ENCODE measurements around the gene ZNF140. TPM values are rescaled to one million over a fixed set of nuclear protein-coding genes. Genes with fewer than 3 reads are reported as not detected.

Gene ZNF140
- 12.3 and 14.7 TPM in 2 replicates for total RNA-seq (2014; rRNA removed; shearing (Covaris generic))

DNA sequence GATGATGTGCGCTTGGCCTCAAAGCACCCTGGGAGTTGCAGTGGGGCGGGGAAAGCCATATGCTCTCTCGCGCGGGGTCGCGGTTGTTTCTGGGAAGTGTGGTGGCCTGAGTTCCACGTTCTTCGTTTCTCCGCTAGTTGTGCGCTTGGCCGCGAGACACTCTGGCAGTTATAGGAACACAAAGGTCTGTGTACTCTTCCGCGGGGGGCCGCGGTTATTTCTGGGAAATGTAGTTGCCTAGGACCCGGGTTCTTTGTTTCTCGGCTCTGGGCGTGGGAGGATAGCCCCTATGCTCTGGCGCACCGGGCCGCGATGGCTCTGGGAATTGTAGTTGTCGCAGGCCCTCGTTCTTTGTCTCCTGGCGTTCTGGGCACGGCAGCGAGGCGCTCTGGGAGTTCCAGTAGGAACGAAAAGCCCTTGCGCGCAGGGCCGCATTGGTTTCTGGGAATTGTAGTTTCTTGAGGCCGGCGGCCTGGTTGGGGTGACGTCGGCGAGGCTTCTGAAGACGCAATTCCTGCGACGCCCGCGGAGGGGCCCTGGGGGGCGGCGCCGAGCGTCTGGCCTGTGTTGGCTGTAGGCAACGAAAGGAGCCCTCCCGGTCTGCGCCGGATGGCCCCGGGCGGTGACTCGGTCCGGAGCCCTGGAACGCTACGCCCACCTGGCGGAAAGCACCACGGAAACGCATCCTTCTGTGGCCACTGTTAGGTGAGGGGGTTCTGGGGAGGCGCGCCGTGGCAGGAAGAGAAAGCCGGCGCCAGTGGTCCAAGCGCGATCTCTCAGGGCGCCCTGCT lies at the start of gene ZNF140:
Gene ZNF140, plus strand, starts transcription at position 556 of the 791 bp plus-strand sequence. CDS start 398 bp downstream, outside the sequence.

GRCh38 chr12:133037207-133038005 lies 43.3 kb upstream of the ZNF140 start, which contains the start of gene ZNF84:
Gene ZNF84, plus strand, starts transcription at chr12:133037509. Its CDS starts 3,959 bp downstream, at chr12:133041468.

GRCh38 chr12:133130038-133130807 lies 49.5 kb downstream of the ZNF140 start, which contains the start of the genes ZNF10 and ZNF891:
Gene ZNF10, plus strand, starts transcription at chr12:133130627. Its CDS starts 13,866 bp downstream, at chr12:133144493.
Gene ZNF891, minus strand, starts transcription at chr12:133130274. Its CDS starts 8,356 bp downstream, at chr12:133121918.

Other genes with a start within 250 kb of the ZNF140 start
- gene CHFR, start 193.3 kb upstream of the ZNF140 start, total RNA-seq (2014; rRNA removed; shearing (Covaris generic)) = 17.1 and 20.9 TPM in 2 replicates
- gene ZNF605, start 124.6 kb upstream of the ZNF140 start, total RNA-seq (2014; rRNA removed; shearing (Covaris generic)) = 5.6 and 6.3 TPM in 2 replicates
- 27.5 and 37.6 TPM in 2 replicates for gene ZNF26, start 94.6 kb upstream of the ZNF140 start, total RNA-seq (2014; rRNA removed; shearing (Covaris generic))
- 19.8 and 20.4 TPM in 2 replicates for gene ZNF84, start 43.4 kb upstream of the ZNF140 start, total RNA-seq (2014; rRNA removed; shearing (Covaris generic))
- gene ZNF891, start 49.4 kb downstream of the ZNF140 start, total RNA-seq (2014; rRNA removed; shearing (Covaris generic)) = 1.1 and 1.4 TPM in 2 replicates
- gene ZNF10, start 49.7 kb downstream of the ZNF140 start, total RNA-seq (2014; rRNA removed; shearing (Covaris generic)) = 1.2 and 3.5 TPM in 2 replicates
- 15.6 and 18.6 TPM in 2 replicates for gene ZNF268, start 100.6 kb downstream of the ZNF140 start, total RNA-seq (2014; rRNA removed; shearing (Covaris generic))
- gene ANHX, start 155.0 kb downstream of the ZNF140 start, total RNA-seq (2014; rRNA removed; shearing (Covaris generic)) = not detected in 2 replicates